Ovary (tissue), 3 donors: ENCODE data around the gene EFNA5.

ENCODE experiments used
- POLR2A ChIP-seq: fragments of 450-650 bp; IDR thresholded peaks from one replicate; pipeline ENCODE4 v1.6.1; 2017; ENCODE audit warnings: antibody characterized with exemption, mild to moderate bottlenecking, moderate library complexity
- TF ChIP-seq, protein P1 (sequence below), 3 donors: fragments of 450-650 bp in 2 of 3; fragments of 200-600 bp in 1 of 3; IDR thresholded peaks; one replicate each; pipeline versions ENCODE4 v1.5.1 to v1.8.0; 2016 to 2022; ENCODE audit warnings: antibody characterized with exemption in 3 of 3, mild to moderate bottlenecking in 1 of 3
- donor health status: DM: no; HTN: no; CAD: no.

DNA sequence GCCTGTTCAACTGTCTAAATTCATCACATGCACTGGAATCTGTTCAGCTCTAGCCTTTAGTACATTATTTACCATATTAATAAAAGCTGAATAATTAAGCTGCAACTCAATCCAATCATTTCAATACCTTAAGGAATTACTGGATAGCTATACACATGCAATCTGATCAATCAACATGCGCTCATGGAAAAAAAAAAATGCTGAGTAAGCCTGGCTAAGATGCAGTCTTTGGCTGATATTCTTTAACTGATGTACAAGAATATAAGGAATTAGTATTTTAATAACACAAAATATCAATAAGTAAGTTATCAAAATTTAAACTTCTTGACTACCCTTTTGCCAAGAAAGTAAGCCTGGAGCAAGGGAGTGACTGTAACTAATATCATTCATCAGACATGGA, 15.9 kb downstream of the EFNA5 start:
- TF ChIP-seq POLR2A: no peak
- TF ChIP-seq, protein P1, sequence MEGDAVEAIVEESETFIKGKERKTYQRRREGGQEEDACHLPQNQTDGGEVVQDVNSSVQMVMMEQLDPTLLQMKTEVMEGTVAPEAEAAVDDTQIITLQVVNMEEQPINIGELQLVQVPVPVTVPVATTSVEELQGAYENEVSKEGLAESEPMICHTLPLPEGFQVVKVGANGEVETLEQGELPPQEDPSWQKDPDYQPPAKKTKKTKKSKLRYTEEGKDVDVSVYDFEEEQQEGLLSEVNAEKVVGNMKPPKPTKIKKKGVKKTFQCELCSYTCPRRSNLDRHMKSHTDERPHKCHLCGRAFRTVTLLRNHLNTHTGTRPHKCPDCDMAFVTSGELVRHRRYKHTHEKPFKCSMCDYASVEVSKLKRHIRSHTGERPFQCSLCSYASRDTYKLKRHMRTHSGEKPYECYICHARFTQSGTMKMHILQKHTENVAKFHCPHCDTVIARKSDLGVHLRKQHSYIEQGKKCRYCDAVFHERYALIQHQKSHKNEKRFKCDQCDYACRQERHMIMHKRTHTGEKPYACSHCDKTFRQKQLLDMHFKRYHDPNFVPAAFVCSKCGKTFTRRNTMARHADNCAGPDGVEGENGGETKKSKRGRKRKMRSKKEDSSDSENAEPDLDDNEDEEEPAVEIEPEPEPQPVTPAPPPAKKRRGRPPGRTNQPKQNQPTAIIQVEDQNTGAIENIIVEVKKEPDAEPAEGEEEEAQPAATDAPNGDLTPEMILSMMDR (IDR thresholded peaks at IDR 0.05): no peak
